Hematopoietic multipotent progenitor cell treated with erythropoietin and hydrocortisone succinate and interleukin-3 and kit ligand, for 6 days (in vitro differentiated cells): ENCODE measurements around the gene ZNF526.
A peak's percentile ranks its signal among the peaks of the same experiment; 100 is the strongest.

Experiments used
- DNase-seq: peaks from one replicate; pipeline ENCODE4 v3.0.0-alpha.2; 2015

Gene ZNF526

GRCh38 chr19:42268142-42268703 lies 48.1 kb downstream of the ZNF526 start:
- peak; percentile 100 for DNase-seq

- peak; percentile 100 for DNase-seq
Observed at GRCh38 chr19:42268704-42269477, 48.8 kb downstream of the ZNF526 start, which contains the start of gene CIC. Gene CIC (plus strand): TSS chr19:42269252. CDS start chr19:42271784, 2,532 bp downstream.

- DNase-seq: no peak
Observed at GRCh38 chr19:42269478-42270345, 49.6 kb downstream of the ZNF526 start.

- peak; percentile 86 for DNase-seq
Observed at GRCh38 chr19:42270346-42271044, 50.4 kb downstream of the ZNF526 start.

DNA sequence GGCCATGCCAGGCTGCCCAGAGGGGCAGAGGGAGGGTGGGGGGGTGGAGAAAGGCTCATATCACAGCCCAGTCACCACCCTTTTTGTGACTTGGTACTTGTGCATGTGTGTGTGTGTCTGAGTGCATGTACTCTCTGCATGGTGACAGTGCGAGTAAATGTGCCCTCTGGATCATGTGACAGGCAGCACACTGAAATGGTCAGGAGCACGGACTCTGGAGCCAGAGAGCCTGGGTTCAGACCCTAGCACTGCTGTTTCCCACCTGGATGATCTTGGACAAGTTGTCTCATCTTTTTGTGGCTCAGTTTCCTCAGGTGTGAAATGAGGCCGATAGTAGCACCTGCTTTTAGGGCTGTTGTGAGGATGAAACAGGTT lies 50.9 kb downstream of the ZNF526 start:
- DNase-seq: peak; percentile 56

DNA sequence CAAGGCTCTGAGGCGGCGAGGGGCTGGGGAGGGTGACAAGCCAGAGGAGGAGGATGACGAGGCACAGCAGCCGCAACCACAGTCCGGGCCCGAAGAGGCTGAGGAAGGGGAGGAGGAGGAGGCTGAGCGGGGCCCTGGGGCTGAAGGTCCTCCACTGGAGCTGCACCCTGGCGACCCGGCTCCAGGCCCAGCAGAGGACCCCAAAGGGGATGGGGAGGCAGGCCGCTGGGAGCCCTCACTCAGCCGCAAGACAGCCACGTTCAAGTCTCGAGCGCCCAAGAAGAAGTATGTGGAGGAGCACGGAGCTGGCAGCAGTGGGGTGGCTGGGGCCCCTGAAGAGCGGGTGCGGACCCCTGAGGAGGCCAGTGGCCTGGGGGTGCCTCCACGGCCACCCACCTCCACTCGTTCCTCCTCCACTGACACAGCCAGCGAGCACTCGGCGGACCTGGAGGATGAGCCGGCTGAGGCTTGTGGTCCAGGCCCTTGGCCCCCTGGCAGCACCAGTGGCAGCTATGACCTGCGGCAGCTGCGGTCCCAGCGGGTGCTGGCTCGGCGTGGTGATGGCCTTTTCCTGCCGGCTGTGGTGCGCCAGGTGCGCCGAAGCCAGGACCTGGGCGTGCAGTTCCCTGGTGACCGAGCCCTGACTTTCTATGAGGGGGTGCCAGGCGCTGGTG lies 51.9 kb downstream of the ZNF526 start:
- DNase-seq: no peak

DNA sequence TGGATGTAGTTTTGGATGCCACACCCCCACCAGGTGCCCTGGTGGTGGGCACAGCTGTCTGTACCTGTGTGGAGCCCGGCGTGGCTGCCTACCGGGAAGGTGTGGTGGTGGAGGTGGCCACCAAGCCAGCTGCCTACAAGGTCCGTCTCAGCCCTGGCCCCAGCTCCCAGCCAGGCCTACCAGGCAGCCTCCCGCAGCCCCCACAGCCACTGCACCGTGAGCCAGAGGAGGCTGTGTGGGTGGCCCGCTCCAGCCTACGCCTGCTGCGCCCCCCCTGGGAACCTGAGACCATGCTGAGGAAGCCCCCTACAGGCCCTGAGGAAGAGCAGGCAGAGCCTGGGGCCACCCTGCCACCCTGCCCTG lies 52.4 kb downstream of the ZNF526 start:
- no peak for DNase-seq

GRCh38 chr19:42272989-42273406 lies 52.9 kb downstream of the ZNF526 start:
- DNase-seq: no peak

DNA sequence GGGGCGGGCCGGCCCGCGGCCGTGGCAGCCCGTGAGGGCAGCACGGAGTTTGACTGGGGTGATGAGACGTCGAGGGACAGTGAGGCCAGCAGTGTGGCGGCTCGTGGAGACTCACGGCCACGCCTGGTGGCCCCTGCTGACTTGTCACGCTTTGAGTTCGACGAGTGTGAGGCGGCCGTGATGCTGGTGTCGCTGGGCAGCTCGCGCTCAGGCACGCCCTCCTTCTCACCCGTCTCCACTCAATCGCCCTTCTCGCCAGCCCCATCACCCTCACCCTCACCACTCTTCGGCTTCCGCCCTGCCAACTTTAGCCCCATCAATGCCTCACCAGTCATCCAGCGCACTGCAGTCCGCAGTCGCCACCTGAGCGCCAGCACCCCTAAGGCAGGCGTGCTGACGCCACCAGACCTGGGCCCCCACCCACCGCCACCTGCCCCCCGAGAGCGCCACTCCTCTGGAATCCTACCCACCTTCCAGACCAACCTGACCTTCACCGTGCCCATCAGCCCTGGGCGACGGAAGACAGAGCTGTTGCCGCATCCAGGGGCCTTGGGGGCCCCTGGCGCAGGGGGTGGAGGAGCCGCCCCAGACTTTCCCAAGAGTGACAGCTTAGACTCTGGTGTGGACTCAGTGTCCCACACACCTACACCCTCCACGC lies 53.4 kb downstream of the ZNF526 start:
- no peak for DNase-seq

DNA sequence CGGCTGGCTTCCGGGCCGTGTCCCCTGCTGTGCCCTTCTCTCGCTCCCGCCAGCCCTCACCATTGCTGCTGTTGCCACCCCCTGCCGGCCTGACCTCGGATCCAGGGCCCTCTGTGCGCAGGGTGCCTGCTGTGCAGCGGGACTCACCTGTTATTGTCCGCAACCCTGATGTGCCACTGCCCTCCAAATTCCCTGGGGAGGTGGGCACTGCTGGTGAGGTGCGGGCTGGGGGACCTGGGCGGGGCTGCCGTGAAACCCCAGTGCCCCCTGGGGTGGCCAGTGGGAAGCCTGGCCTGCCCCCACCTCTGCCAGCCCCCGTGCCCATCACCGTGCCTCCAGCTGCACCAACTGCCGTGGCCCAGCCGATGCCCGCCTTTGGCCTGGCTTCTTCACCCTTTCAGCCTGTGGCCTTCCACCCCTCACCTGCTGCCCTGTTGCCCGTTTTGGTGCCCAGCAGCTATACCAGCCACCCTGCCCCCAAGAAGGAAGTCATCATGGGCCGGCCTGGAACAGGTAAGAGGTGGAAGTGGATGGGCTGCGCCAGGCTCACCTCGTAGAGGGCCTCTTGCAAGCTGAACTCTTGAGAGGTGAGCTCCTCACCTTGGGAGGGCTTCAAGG lies 54.1 kb downstream of the ZNF526 start:
- no peak for DNase-seq

DNA sequence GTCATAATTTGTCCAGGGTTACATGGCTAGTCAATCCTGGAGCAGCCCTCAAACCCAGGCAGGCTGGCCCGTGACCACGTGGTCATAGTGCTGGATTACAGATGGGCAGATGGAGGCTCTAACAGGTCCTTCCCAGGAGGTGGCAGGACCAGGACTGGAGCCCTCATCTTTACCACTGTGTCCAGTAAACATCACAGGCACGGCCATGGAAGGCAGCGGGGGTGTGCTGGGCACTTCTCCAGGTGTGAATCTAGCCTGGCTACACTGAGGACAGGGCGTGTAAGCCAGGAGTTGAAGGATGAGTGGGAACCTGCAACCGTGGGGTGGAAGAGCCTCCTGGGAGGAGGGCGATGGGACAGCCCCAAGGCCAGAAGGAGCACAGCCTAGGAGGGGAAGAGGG lies 55.0 kb downstream of the ZNF526 start:
- DNase-seq: no peak

DNA sequence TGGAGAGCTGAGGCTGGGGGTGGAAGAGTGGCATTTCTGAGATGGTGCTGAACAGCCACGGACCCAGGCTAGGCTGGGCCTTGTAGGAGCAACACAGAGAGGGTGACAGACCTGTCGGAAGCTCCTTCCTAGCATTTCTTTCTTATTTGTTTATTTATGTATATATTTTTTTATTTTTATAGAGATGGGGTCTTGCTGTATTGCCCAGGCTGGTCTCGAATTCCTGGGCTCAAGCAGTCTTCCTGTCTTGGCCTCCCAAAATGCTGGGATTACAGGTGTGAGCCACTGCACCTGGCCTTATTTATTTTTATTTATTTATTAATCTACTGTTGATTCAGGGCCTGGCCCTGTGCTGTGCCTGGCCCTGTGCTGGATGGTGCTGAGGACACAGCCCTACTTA lies 55.4 kb downstream of the ZNF526 start:
- DNase-seq: no peak

DNA sequence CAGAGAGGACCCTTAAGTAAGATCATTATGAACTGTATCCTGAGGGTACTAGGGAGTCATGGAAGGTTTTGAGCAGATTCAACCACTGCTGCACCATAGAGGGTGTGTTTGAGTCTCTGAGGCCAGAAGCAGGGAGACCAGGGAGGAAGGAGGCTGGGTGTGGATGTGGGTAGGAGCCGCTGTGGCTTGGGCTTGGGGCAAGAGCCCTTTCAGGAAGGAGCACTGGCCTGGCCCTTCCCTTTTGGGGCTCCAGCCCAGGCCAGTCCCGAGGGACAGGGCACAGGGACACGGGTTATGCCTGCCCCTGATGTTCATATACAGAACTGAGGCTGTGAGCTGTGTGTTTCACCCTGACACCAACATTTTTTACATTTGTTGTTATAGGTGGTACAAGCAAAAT lies 56.2 kb downstream of the ZNF526 start:
- no peak for DNase-seq

GRCh38 chr19:42276821-42277220 lies 56.7 kb downstream of the ZNF526 start:
- DNase-seq: no peak
